Measurements from ENCODE around the gene HS6ST1. TPM values are rescaled to one million over a fixed set of nuclear protein-coding genes. Genes with fewer than 3 reads are reported as not detected.
A peak's percentile ranks its signal among the peaks of the same experiment; 100 is the strongest.

Gene HS6ST1
- total RNA-seq, 1 experiment from 2014 or later, result 21.5 TPM

GRCh38 chr2:128317181-128317898 is 1.3 kb downstream of the HS6ST1 start:
- POLR2A ChIA-PET (ENCODE audit: unreplicated experiment), result no interaction called here
- H3F3A ChIP-seq (ENCODE audit: low read length, unreplicated experiment), result no peaks in the 10 kb centered on the region
- CTCF ChIA-PET, result interaction anchor here (0.7 kb wide), 1 partner anchor 27 kb away, joined by 4 read pairs; no protein-coding TSS in a partner anchor
- peak overlapping the region; percentile 50; the same call in 1 of the 2 replicates for H2AFZ ChIP-seq (ENCODE audit: low read length)
- ATAC-seq, result 0 out of 2 replicates have a peak, but pooled peaks have one; percentile 1
- BruUV-seq (replicated peaks), result TSS peak; percentile 44
- H3K4me2 ChIP-seq (ENCODE audit: low read length), result peak overlapping the region; percentile 100
- peaks cover 30% of the 10 kb centered on the region for H4K20me1 ChIP-seq (ENCODE audit: low read length)
- no peaks in the 10 kb centered on the region for H3K27me3 ChIP-seq (ENCODE audit: low read length)
- no peak for TF ChIP-seq EZH2 (IDR thresholded peaks at IDR 0.05; ENCODE audit: low read length, unreplicated experiment)
- no peak for TF ChIP-seq CTCF (conservative IDR thresholded peaks at IDR 0.05; ENCODE audit: low read depth, low read length)
- peaks cover 54% of the 10 kb centered on the region for H3K79me2 ChIP-seq (ENCODE audit: low read length)
- no peaks in the 10 kb centered on the region for H3K36me3 ChIP-seq (ENCODE audit: low read depth, low read length)
- no peaks in the 10 kb centered on the region for H3K9me2 ChIP-seq (replicated peaks; ENCODE audit: low read length)
- H3K9me3 ChIP-seq (ENCODE audit: low read length), result no peaks in the 10 kb centered on the region
- DNase-seq, result no peak
- intact Hi-C loops (cut with micrococcal nuclease), result no loop called here
- no peak overlapping the region for H3K27ac ChIP-seq (ENCODE audit: low read length)
- peaks cover 8% of the 10 kb centered on the region; the same call in 1 of the 2 replicates for H3K4me1 ChIP-seq (ENCODE audit: insufficient read depth, low read length)
- peak overlapping the region; percentile 63 for H3K9ac ChIP-seq (ENCODE audit: low read length)
- peak overlapping the region; percentile 91 for H3K4me3 ChIP-seq (ENCODE audit: low read length)

GRCh38 chr2:128316777-128317180 is 1.9 kb downstream of the HS6ST1 start:
- intact Hi-C loops (cut with micrococcal nuclease), result no loop called here
- Histone ChIP-seq H3K36me3 (ENCODE audit: low read depth, low read length) (no peaks in the 10 kb centered on the region), H3K27ac (ENCODE audit: low read length) (no peak overlapping the region), H3K9me3 (ENCODE audit: low read length) (no peaks in the 10 kb centered on the region), H3K4me2 (ENCODE audit: low read length) (peak overlapping the region; percentile 100), H3K4me3 (ENCODE audit: low read length) (peak overlapping the region; percentile 91), H3K9me2 (replicated peaks; ENCODE audit: low read length) (no peaks in the 10 kb centered on the region), H3F3A (ENCODE audit: low read length, unreplicated experiment) (no peaks in the 10 kb centered on the region), H3K9ac (ENCODE audit: low read length) (peak overlapping the region; percentile 63), H3K27me3 (ENCODE audit: low read length) (no peaks in the 10 kb centered on the region), H4K20me1 (ENCODE audit: low read length) (peaks cover 30% of the 10 kb centered on the region), H3K79me2 (ENCODE audit: low read length) (peaks cover 60% of the 10 kb centered on the region), H2AFZ (ENCODE audit: low read length) (no peak overlapping the region), H3K4me1 (ENCODE audit: insufficient read depth, low read length) (peaks cover 8% of the 10 kb centered on the region; the same call in 1 of the 2 replicates)
- ChIA-PET POLR2A (ENCODE audit: unreplicated experiment) (no interaction called here), CTCF (no interaction called here)
- ATAC-seq (no peak), DNase-seq (no peak)
- BruUV-seq (replicated peaks), result no TSS peak
- TF ChIP-seq EZH2 (IDR thresholded peaks at IDR 0.05; ENCODE audit: low read length, unreplicated experiment) (no peak), EZH2phosphoT487 (IDR thresholded peaks at IDR 0.05; ENCODE audit: borderline replicate concordance, low read length) (no peak), CTCF (conservative IDR thresholded peaks at IDR 0.05; ENCODE audit: low read depth, low read length) (no peak)

All from PC-3 (cell line).